Kidney epithelial cell (primary cell): ENCODE measurements around the gene PITX3. TPM values are rescaled to one million over a fixed set of nuclear protein-coding genes. Genes with fewer than 3 reads are reported as not detected.
"Not testable (repeated sequence)": the region's sequence is repeated elsewhere in the genome, so short reads cannot be mapped to it uniquely, and the experiment has no call there.

Source experiments
- DNase-seq: peaks from one replicate; pipeline ENCODE4 v3.0.0-alpha.2; 2010; ENCODE audit warnings: low read depth
- H3K27me3 ChIP-seq: 2 replicates; pipeline ENCODE4 v1.6.0; 2011; ENCODE audit warnings: low read length; ENCODE audit not compliant: control insufficient read depth, insufficient read depth
- H3K36me3 ChIP-seq: 2 replicates; pipeline ENCODE4 v1.5.1; 2011; ENCODE audit warnings: low read length; ENCODE audit not compliant: control insufficient read depth, insufficient read depth
- H3K4me3 ChIP-seq: 2 replicates; pipeline ENCODE4 v1.5.1; 2011; ENCODE audit warnings: low read depth, mild to moderate bottlenecking, control low read depth, low read length
- total RNA-seq: library from RNA; depleted of rRNA; stranded (reverse); fragments of >200 nt; gene quantifications from 2 replicates; pipeline ENCODE4 v1.2.3, GENCODE V29; 2015
- TF ChIP-seq, protein P1 (sequence below): IDR thresholded peaks from 2 replicates; pipeline ENCODE4 v1.5.1; 2011; ENCODE audit warnings: mild to moderate bottlenecking, moderate library complexity, low read length, control low read depth, inconsistent platforms; ENCODE audit not compliant: insufficient read depth, poor library complexity, severe bottlenecking

PITX3 gene
- total RNA-seq, 1 donor from 2014 or later, result 0.21 TPM

DNA sequence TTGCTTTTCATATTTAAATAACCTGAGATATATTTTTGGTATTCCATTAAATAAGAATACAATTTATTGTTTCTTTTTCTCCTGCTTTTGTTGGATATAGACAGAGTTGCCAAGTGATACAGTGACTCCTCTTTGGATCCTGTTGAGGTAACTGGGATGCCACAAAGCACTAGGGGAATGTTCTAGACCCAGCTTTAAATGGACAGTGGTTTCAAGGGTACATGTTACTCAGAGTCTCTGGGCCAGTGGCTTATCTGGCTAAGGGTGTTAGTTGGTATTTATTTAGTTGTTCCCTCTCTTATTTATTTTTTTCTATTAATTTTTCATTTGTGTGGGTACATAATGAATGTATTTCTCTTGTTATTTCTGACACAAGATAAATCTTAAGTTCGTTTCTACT lies 13.1 kb upstream of the PITX3 start:
- no peak for DNase-seq

DNA sequence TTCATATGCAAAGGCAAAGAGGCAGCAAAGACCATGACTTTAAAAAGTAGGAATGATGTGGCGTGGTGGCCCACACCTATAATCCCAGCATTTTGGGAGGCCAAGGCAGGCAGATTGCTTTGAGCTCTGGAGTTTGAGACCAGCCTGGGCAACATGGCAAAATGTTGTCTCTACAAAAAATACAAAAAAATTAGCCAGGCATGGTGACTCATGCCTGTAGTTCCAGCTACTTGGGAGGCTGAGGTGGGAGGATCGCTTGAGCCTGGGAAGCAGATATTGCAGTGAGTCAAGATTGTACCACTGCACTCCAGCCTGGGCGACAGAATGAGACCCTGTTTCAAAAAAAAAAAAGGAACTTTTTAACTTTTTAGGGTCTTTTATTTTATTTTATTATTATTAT lies 11.2 kb upstream of the PITX3 start:
- H3K36me3 ChIP-seq, H3K4me3 ChIP-seq, H3K27me3 ChIP-seq, DNase-seq: not testable (repeated sequence)

More for the DNA sequence above, 13.1 kb upstream of the PITX3 start:
- no peaks in the 10 kb centered on the region for H3K36me3 ChIP-seq
- TF ChIP-seq, protein P1, sequence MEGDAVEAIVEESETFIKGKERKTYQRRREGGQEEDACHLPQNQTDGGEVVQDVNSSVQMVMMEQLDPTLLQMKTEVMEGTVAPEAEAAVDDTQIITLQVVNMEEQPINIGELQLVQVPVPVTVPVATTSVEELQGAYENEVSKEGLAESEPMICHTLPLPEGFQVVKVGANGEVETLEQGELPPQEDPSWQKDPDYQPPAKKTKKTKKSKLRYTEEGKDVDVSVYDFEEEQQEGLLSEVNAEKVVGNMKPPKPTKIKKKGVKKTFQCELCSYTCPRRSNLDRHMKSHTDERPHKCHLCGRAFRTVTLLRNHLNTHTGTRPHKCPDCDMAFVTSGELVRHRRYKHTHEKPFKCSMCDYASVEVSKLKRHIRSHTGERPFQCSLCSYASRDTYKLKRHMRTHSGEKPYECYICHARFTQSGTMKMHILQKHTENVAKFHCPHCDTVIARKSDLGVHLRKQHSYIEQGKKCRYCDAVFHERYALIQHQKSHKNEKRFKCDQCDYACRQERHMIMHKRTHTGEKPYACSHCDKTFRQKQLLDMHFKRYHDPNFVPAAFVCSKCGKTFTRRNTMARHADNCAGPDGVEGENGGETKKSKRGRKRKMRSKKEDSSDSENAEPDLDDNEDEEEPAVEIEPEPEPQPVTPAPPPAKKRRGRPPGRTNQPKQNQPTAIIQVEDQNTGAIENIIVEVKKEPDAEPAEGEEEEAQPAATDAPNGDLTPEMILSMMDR, result no peak
- no peaks in the 10 kb centered on the region for H3K27me3 ChIP-seq
- no peak overlapping the region for H3K4me3 ChIP-seq

DNA sequence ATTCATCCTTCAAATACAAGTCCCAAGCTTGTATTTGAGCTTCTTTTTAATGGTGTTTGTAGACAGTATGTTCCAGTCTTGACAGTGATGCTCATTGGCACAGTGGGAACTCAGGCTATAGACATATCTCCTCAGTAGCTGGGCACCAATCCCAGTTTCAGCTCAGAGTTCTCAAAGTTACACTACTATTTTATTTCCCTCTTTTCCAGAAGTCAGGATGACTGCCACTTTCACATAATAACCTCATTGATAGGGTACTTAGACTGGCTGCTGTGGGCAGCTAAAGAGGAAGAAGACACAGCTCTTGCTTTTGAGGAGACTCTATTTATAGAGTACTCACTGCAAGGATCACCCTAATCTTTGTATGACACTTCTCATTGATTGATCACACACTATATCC lies 6.4 kb upstream of the PITX3 start:
- H3K27me3 ChIP-seq, result no peaks in the 10 kb centered on the region
- H3K4me3 ChIP-seq, result no peak overlapping the region
- TF ChIP-seq, protein P1, result no peak
- no peak for DNase-seq
- no peaks in the 10 kb centered on the region for H3K36me3 ChIP-seq

DNA sequence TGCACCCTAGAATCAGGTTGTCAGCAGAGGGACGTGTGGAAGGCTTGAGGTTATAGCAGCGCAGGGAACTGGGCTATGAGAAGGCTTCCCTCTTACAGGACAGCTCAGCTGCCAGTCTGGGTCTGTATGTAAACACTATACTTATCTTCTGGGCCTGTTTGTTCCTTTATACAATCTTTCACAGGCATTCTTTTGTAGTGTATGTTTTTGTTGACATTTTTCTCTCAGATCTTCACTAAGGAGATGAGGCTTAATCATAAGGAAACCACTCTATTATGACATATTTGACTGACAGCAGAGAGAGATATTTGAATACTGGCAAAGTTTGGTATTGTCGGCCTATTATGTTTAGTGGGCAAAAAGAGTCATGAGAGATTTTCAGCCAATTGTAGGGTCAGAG lies 4.9 kb upstream of the PITX3 start:
- no peak for DNase-seq
- H3K27me3 ChIP-seq, result no peaks in the 10 kb centered on the region
- H3K4me3 ChIP-seq, result peak overlapping the region; percentile 94
- TF ChIP-seq, protein P1, result no peak
- H3K36me3 ChIP-seq, result no peaks in the 10 kb centered on the region

DNA sequence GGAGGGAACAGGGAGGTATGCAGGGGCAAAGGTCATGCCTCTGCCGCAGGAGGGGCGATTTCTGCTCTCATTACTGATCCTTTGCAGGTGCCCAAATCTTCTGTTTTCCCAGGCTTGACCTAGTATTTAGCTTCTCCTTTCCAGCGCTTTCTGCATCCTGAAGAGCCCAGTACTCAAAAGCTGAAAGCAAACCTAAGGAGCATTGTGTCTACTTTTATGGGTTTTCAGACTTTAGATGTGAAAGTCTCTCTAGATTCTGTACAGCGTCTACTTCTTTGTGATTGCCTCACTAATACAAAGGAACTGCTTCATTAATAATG lies 4.6 kb upstream of the PITX3 start:
- DNase-seq, result no peak

DNA sequence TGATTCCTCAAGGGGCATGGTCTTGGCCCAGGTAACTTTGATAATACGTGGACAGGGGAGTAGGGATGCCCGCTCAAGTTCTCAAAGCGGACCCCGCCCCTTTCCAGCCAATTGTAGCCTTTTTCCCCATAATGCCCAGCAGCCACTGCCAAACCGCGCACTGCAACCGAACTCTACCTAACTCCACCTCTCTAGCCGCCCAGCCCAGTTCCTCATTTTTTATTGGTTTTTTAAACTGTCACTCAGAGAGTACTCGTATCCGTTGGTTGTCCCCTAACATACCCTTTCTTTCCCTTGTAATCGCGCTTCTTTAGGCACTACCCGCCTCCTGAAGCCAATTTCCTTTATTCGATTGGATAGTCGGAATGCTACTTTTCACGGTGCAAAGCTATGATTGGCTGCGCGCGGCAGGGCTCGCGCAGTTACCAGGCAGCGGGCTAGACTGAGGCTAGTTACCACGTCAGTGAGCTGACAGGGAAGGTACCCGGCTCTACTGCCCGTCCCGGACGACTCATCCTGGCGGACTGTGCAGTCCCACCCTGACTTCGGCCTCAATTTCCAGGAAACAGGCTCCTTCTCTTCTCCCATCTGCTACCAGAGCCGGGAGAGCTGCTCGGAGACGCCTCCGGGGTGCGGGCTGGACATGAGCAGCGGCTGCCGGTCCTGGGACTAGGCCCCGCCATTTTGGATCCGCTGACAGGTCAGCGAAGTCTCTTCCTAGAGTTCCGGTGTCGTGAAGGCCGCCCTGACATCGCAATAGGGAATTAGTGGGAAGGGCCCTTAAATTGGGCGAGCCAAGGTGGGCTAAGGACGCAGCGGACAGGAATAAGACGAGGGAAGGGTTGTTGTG lies 4.0 kb upstream of the PITX3 start, which contains the start of gene GBF1:
Gene GBF1, plus strand, starts transcription at position 451 of the 850 bp plus-strand sequence. CDS start 13,407 bp downstream, outside the sequence.
- Histone ChIP-seq H3K4me3 (peak within 1 kb of the TSS; percentile 94), H3K36me3 (no peaks in the 10 kb centered on the region), H3K27me3 (peaks cover 7% of the 10 kb centered on the region)
- TF ChIP-seq, protein P1, result no peak
- peak; percentile 99 for DNase-seq

More for the DNA sequence above, 4.6 kb upstream of the PITX3 start:
- peaks cover under 1% of the 10 kb centered on the region for H3K27me3 ChIP-seq
- no peaks in the 10 kb centered on the region for H3K36me3 ChIP-seq
- TF ChIP-seq, protein P1, result no peak
- peak overlapping the region; percentile 94 for H3K4me3 ChIP-seq
